Keratinocyte (primary cell): ENCODE measurements around the gene GPS1. TPM values are rescaled to one million over a fixed set of nuclear protein-coding genes. Genes with fewer than 3 reads are reported as not detected.

Experiments used
- DNase-seq: peaks from one replicate; pipeline ENCODE4 v3.0.0-alpha.2; 2011; ENCODE audit warnings: low read depth, missing footprints, low spot score
- FAIRE-seq: peaks from 2 replicates; lab custom pipeline; 2011; peaks lifted over from hg19 to GRCh38; lab: Jason Lieb, UNC
- H2AFZ ChIP-seq: 2 replicates; pipeline ENCODE4 v1.6.0; 2012; ENCODE audit warnings: low read length, control low read depth, inconsistent platforms; ENCODE audit not compliant: control insufficient read depth
- H3K27ac ChIP-seq: 2 replicates; pipeline ENCODE4 v1.5.1; 2011; ENCODE audit warnings: low read length; ENCODE audit not compliant: control insufficient read depth, insufficient read depth
- H3K27me3 ChIP-seq: 3 replicates; pipeline ENCODE4 v1.6.0; 2011; ENCODE audit warnings: low read length; ENCODE audit not compliant: control insufficient read depth, insufficient read depth; ENCODE audit errors: extremely low read depth
- H3K36me3 ChIP-seq, 2 experiments: 2 replicates in 1 of 2; 3 replicates in 1 of 2; pipeline ENCODE4 v1.5.1; 2011; ENCODE audit warnings: low read length in 2 of 2, mild to moderate bottlenecking in 1 of 2; ENCODE audit not compliant: control insufficient read depth in 2 of 2, insufficient read depth in 2 of 2; ENCODE audit errors: extremely low read depth in 1 of 2
- H3K4me1 ChIP-seq: 3 replicates; pipeline ENCODE4 v1.5.1; 2011; ENCODE audit warnings: low read length; ENCODE audit not compliant: control insufficient read depth, insufficient read depth; ENCODE audit errors: extremely low read depth
- H3K4me2 ChIP-seq: 3 replicates; pipeline ENCODE4 v1.6.0; 2011; ENCODE audit warnings: low read depth, low read length; ENCODE audit not compliant: control insufficient read depth, insufficient read depth; ENCODE audit errors: extremely low read depth
- H3K4me3 ChIP-seq, 3 experiments: fragments of 200-600 bp in 1 of 3; sonication (generic) in 1 of 3; 2 replicates in 2 of 3; 3 replicates in 1 of 3; pipeline ENCODE4 v1.5.1; 2011 to 2016; ENCODE audit warnings: low read length in 3 of 3, mild to moderate bottlenecking in 3 of 3, control low read depth in 2 of 3, inconsistent platforms in 1 of 3, low read depth in 1 of 3, mixed read lengths in 1 of 3, mixed run types in 1 of 3, moderate library complexity in 1 of 3; ENCODE audit not compliant: control insufficient read depth in 2 of 3, insufficient read depth in 2 of 3; ENCODE audit errors: extremely low read depth in 1 of 3
- H3K79me2 ChIP-seq: 2 replicates; pipeline ENCODE4 v1.6.0; 2012; ENCODE audit warnings: low read length; ENCODE audit not compliant: control insufficient read depth, insufficient read depth
- H3K9ac ChIP-seq: 3 replicates; pipeline ENCODE4 v1.6.0; 2011; ENCODE audit warnings: low read length; ENCODE audit not compliant: control insufficient read depth, insufficient read depth; ENCODE audit errors: extremely low read depth
- H3K9me1 ChIP-seq: 3 replicates; pipeline ENCODE4 v1.6.0; 2011; ENCODE audit warnings: low read length; ENCODE audit not compliant: control insufficient read depth, insufficient read depth; ENCODE audit errors: extremely low read depth
- H3K9me3 ChIP-seq: 2 replicates; pipeline ENCODE4 v1.5.1; 2012; ENCODE audit warnings: low read depth, low read length; ENCODE audit not compliant: control insufficient read depth
- H4K20me1 ChIP-seq: 3 replicates; pipeline ENCODE4 v1.6.0; 2011; ENCODE audit warnings: low read length; ENCODE audit not compliant: control insufficient read depth, insufficient read depth; ENCODE audit errors: extremely low read depth
- EZH2 ChIP-seq: IDR thresholded peaks from one replicate; pipeline ENCODE4 v1.6.1; 2012; ENCODE audit warnings: inconsistent platforms, mild to moderate bottlenecking, low read length, moderate library complexity
- dilution Hi-C: fragments of 300-500 bp; cut with MboI; formaldehyde crosslinking; loops from one replicate; pipeline ENCODE4 v1.7.0; 2020; ENCODE audit warnings: low sequenced_read_pairs; ENCODE audit not compliant: extremely low pct_ligation_motif_present
- polyA plus RNA-seq, 5 experiments: library from polyadenylated mRNA; depleted of rRNA in 3 of 5; stranded (reverse) in 3 of 5; stranded (forward) in 1 of 5; unstranded in 1 of 5; fragments of >200 nt; gene quantifications; 1 replicate in 1 of 5; 2 replicates in 3 of 5; 3 replicates in 1 of 5; pipeline versions ENCODE4 v1.2.1 to v1.2.3, GENCODE V29; 2011 to 2012; ENCODE audit warnings: missing spikeins in 2 of 5, low read depth in 1 of 5, low replicate concordance in 1 of 5
- TF ChIP-seq, protein P1 (sequence below), 3 experiments: IDR thresholded peaks in 1 of 3; conservative IDR thresholded peaks in 1 of 3; optimal IDR thresholded peaks in 1 of 3; 2 replicates in 2 of 3; 3 replicates in 1 of 3; pipeline versions ENCODE3 to v1.5.1; 2011; ENCODE audit warnings: low read length in 3 of 3, mild to moderate bottlenecking in 3 of 3, moderate library complexity in 2 of 3, control low read depth in 1 of 3, inconsistent platforms in 1 of 3; ENCODE audit not compliant: insufficient read depth in 2 of 3; ENCODE audit errors: extremely low read depth in 1 of 3

Gene GPS1
- polyA plus RNA-seq, 1 donor (not counting 4 experiments of a cell fraction or from before 2014, with no cell fraction given): 60.4 TPM

DNA sequence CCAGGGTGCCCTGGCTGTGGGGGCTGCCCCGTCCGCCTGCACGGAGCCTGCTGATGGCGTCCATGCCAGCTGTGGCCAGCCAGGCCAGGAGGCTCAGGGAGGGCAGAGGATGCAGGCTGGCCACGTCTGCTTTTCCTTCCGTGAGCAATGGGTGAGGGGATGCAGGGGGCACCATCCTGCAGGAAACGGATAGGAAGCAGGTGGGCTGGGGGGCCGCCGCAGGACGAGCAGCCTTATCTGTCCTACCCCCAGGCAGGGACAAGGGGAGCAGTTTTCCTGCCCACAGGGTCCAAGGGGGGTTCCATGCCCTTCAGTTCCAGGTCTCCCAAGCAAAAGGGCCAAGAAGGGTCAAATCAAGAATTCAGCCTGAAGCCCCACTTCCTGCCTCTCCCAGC lies 7.2 kb downstream of the GPS1 start:
- Histone ChIP-seq H2AFZ (no peak overlapping the region), H3K9me3 (no peaks in the 10 kb centered on the region), H4K20me1 (peaks cover 8% of the 10 kb centered on the region), H3K79me2 (peaks cover 7% of the 10 kb centered on the region), H3K9ac (no peak overlapping the region), H3K9me1 (no peaks in the 10 kb centered on the region), H3K36me3 (peaks cover 38 to 46% of the 10 kb centered on the region in 2 experiments), H3K4me3 (no peak overlapping the region), H3K4me2 (no peak overlapping the region), H3K27ac (no peak overlapping the region), H3K4me1 (no peaks in the 10 kb centered on the region), H3K27me3 (no peaks in the 10 kb centered on the region)
- DNase-seq (no peak), FAIRE-seq (no peak)
- TF ChIP-seq EZH2: no peak
- TF ChIP-seq, protein P1, sequence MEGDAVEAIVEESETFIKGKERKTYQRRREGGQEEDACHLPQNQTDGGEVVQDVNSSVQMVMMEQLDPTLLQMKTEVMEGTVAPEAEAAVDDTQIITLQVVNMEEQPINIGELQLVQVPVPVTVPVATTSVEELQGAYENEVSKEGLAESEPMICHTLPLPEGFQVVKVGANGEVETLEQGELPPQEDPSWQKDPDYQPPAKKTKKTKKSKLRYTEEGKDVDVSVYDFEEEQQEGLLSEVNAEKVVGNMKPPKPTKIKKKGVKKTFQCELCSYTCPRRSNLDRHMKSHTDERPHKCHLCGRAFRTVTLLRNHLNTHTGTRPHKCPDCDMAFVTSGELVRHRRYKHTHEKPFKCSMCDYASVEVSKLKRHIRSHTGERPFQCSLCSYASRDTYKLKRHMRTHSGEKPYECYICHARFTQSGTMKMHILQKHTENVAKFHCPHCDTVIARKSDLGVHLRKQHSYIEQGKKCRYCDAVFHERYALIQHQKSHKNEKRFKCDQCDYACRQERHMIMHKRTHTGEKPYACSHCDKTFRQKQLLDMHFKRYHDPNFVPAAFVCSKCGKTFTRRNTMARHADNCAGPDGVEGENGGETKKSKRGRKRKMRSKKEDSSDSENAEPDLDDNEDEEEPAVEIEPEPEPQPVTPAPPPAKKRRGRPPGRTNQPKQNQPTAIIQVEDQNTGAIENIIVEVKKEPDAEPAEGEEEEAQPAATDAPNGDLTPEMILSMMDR (optimal IDR thresholded peaks at IDR 0.05 in 1 of 3, IDR thresholded peaks at IDR 0.05 in 1 of 3, conservative IDR thresholded peaks at IDR 0.05 in 1 of 3; ENCODE audit: extremely low read depth in 1 of 3, insufficient read depth in 2 of 3, low read length in 3 of 3): no peak
- dilution Hi-C loops: no loop called here

- DNase-seq: no peak
- Histone ChIP-seq H3K79me2 (peaks cover 11% of the 10 kb centered on the region), H4K20me1 (peaks cover 9% of the 10 kb centered on the region), H3K27me3 (no peaks in the 10 kb centered on the region), H3K9me3 (no peaks in the 10 kb centered on the region), H3K4me3 (no peak overlapping the region), H3K36me3 (peaks cover 41 to 44% of the 10 kb centered on the region in 2 experiments), H3K9me1 (no peaks in the 10 kb centered on the region), H3K27ac (no peak overlapping the region), H2AFZ (no peak overlapping the region), H3K4me1 (peaks cover 5% of the 10 kb centered on the region), H3K4me2 (no peak overlapping the region), H3K9ac (no peak overlapping the region)
- dilution Hi-C loops: no loop called here
- FAIRE-seq: no peak
- TF ChIP-seq, protein P1 (optimal IDR thresholded peaks at IDR 0.05 in 1 of 3, IDR thresholded peaks at IDR 0.05 in 1 of 3, conservative IDR thresholded peaks at IDR 0.05 in 1 of 3; ENCODE audit: extremely low read depth in 1 of 3, insufficient read depth in 2 of 3, low read length in 3 of 3): no peak
- TF ChIP-seq EZH2: no peak
Observed at GRCh38 chr17:82059272-82060000, 7.7 kb downstream of the GPS1 start.
